Epidermal melanocyte (primary cell): ENCODE results near the gene DENND2A.
"Not testable (repeated sequence)": the region's sequence is repeated elsewhere in the genome, so short reads cannot be mapped to it uniquely, and the experiment has no call there.

Experiments used
- DNase-seq: peaks from one replicate; pipeline ENCODE4 v3.0.0; 2011; ENCODE audit warnings: low spot score; ENCODE audit not compliant: insufficient read length

The DENND2A gene

DNA sequence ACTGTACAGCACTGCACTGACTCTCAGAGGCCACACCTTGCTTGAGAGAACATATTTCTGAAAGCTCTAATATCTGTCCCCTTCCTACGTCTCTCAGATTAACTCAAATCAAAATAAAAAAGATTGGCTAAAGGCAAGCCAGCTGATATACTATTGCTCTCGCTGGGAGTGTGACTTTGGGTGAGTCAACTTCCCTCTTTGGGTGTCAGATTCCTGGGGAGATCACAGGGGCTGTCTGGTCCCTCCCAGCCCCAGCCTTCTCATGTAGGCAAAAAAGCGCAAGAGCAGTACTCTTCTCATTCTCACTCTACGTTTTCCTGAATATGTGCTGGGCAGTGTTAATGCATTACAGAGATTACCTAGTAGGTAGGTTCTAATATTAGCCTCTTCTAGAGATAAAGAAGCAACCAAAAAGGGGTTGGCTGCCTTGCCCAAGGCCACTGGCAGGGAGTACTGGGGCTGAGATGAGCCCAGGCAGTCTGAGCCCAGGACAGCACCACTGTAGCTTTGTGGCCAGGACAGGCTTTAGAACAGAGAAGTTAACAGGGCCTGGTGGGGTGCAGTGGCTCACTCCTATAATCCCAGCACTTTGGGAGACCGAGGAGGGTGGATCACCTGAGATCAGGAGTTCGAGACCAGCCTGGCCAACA lies 9.1 kb upstream of the DENND2A start:
- DNase-seq: no peak

DNA sequence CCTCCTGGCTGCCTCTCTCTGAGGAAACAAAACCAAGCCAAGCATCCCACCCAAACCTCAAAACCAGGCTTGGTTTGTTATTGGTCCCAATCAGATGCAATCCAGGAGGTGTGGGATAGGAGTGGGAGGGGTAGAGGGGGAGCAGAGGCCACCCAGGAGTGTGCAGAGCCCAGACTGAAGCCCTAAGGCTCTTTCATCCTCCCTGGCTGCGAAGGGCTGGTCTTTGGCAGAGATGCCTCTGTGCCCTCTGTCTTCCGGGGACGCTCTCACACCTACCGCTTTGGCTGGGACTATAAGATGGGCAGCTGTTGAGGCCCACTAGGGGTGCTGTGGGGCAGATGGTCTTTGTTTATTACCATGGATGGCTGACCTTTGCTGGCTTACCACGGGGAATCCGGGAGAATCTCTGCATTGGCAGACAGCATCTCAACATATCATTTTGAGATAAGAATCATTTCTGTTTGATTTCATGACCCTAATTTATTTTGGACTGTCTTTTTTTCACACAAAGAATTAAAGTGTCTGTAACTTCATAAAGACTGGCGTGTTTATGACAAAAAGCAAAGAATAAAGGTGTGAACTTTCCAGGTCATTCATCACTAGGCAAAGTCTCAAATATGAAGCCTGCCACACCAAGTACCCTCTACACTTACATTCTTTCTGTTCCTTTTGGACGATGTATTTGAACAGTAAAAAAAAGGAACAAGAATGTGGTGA lies 6.5 kb upstream of the DENND2A start:
- DNase-seq: peak; percentile 82

DNA sequence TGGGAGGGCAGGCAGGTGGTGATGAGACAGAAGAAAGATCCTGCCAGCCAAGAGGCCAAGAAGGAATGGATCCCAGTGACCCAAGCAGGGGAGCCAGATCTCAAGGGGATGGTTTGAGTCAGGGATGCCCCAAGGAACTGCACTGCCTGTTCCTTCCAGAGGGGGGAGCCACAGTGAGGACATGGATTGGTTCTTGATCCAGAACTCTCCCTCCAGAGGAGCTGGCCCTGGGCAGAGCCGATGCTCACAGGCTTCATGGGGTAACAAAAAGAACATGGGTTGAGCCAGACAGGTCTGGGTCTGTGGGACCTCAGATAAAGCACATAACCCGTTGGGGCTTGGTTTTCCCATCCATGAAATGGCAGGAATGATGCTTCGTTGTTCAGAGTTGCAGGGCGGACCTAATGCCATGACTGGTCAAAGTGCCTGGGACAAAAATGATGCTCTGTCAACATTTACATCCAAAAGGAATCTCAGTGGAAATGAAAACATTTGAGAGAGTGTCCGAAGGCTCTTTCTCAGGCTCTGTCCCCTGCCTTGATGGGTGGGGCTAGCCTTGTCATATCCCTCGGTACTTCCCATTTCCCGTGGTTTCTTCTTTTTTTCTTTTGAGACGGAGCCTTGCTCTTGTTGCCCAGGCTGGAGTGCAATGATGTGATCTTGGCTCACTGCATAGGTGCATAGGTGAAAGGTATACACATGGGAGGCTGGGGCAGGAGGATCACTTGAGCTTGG lies 4.7 kb upstream of the DENND2A start:
- DNase-seq: no peak

DNA sequence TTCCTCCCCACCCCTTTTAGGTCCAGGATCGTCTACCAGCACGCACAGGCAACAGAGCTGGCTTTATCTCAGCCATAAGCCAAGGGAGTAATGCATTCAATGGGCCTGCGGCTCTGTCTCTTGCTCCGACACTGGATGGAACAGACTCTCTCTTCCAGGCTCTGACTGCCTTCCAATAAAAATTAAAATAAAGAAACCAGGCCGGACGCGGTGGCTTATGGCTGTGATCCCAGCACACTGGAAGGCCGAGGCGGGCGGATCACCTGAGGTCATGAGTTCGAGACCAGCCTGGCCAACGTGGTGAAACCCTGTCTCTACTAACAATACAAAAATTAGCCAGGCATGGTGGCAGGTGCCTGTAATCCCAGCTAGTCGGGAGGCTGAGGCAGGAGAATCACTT lies 4.1 kb upstream of the DENND2A start:
- not testable (repeated sequence) for DNase-seq

DNA sequence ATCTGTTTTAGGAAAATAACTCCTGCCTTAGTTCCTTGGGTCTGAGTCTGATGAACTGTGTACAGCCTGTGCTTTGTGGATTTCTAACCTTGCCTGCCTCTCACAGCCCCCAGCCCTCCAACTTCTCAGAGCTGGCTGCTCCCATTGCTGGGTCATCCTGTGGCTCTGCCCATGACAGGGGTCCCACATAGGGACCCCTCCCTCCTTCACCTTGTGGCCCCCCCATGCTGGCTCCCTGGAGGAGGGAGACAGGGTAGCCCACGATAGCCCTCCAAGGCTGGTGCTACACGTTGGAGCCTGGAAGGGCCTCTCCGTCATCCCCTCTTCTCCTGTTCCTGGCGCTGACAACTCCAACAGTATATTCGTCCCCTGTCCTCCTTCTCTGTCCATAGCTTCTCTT lies 2.8 kb upstream of the DENND2A start:
- DNase-seq: no peak

DNA sequence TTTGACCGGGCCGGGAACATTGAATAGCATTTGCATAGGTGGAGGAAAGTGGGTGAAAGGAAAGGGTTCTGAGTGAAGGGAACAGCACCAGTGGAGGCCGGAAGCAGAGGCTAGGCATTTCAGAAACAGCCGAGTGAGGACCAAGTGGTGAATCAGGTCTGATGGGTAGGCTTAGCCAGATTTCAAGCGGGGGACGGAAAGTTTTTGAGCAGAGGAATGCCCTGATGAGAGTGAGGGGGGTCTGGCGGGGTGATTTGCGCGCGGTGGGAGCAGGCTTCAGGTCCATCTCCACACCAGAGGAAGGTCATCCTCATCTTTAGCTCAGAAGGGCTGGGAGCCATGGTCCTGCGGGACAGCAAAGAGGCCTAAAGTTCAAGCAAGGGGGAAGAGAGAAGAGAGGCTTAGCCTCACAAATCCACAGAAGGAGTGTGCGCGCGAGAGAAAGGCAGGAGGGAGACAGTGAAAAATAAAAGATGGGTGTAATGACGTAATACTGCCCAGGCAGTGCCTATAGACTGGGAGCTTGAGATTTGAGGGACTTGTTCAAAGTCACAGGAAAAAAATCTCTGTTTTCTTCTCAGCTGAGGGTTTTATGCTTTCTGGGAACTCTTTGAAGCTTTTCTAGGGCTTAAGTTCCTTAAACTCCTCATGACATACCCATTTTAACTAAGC lies 1.0 kb upstream of the DENND2A start:
- DNase-seq: no peak

DNA sequence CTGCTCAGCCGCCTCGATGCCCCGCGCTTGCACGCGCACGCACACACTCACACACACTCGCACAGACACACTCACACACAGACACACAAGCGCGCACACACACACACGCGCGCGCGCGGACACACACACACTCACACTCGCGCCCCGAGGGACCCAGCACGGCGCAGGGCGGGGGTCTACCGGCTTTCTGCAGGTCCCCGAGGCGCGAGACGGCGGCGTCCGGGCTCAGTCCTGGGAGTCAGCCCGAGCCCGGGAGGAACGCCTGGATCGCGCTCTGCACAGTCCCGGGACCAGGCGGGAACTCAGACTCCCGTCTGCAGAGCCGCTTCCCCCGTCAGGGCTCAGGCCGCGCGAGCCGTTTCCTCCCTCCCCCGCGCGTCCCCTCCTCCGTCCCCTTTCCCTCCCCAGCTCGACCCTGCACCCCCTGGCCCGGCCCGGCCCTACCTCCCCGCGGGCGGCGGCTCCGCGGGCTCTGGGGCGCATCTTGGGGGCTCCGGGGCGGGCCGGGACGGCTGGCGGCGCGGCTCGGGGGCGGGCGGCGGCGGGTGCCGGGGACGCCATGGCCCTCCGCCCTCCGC lies 464 bp downstream of the DENND2A start:
- DNase-seq: no peak

DNA sequence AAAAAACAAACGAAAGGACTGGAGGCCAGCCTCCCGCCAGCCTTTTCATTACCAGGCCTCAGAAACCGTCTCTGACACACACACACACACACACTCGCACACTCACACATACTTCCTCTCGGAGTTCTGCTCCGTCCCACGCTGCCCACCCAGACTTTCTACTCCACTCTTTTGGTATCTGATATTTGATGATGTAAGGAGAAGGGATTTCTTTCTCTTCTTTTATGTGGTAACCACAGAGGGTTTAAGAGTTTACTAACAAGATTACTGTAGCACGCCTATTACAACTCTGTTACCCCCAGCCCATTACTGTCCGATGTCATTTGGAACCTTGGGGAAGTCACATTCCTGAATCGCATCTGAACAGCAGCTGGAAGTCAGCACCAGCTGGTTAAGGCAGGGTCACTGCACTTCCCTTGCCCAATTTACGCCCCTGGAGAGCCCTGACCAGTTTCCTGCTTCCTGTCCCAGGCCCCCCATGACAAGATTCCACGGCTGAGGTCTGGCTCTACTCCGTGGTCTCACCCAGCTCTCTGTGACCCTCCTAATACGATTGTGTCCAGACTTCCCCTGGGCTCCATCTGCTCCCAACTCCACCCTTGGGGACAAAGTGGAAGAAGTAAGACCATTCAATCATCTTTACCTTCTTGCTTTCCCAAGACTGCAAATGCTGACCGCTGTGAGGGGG lies 1.1 kb downstream of the DENND2A start:
- DNase-seq: no peak

DNA sequence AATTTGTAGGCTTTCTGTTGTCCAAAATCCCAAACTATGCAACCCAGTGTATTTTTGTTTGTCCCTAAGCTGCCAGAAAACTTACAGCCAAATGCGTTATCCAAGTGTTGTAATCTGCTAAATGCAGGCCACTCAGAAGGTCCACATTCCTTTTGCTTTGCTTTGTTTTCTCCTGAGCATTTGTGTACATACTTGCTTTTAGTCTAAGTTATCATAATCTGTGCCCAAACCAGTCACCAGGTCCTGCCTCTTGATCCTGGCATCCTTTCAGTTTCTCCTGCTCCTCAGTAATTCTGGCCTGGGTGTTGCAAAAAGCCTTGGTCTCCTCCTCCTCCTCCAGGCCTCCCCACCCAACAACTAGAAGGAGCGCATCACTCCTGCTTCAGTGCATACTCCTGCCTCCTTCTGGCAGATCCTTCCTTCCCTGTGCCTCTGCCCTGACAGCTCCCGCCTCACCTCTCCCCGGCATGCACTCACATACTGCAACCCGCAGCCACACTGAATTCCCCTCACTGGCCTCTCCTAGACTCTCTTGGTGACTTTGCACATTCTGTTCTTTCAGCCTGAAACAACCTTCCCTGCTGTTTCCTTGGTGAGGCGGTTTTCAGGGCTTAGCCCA lies 2.3 kb downstream of the DENND2A start:
- no peak for DNase-seq

DNA sequence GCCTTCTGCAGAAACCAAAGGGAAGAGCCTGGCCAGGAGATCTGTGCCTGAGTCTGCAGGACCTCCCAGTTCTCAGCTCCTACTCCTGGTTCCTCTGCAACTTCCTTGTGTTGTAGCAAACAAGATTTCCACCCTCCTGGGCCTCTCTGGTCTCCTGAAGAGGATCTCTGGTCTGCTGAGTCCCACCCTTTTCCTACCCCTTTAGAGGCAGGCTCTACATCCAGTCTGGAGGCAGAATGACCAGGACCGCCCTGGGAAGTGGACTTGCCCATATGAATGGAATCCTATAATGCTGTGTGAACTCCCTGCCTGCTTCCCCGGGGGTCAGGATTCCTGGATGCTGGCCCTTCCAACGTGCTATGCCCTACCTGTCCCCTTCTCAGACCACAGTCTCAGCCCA lies 3.2 kb downstream of the DENND2A start:
- no peak for DNase-seq

DNA sequence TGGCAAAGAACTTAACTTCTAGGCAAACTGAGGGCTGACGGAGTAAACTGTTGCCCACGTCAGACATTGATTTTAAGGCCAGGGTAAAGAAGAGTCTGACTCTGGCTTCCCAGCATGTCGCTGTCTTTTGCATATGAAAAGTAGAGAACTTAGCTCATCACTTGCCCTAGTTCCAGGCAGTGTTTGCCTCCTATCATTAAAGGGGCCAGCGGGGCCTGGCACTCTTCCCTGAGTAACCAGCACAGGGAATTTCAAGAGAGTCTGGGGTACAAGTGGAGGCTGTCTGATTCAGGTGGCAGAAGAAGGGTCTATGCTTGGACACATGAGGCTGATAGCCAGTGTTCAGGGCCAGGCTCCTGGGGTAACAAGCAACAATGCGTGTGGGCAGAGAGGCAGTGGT lies 4.8 kb downstream of the DENND2A start:
- no peak for DNase-seq

DNA sequence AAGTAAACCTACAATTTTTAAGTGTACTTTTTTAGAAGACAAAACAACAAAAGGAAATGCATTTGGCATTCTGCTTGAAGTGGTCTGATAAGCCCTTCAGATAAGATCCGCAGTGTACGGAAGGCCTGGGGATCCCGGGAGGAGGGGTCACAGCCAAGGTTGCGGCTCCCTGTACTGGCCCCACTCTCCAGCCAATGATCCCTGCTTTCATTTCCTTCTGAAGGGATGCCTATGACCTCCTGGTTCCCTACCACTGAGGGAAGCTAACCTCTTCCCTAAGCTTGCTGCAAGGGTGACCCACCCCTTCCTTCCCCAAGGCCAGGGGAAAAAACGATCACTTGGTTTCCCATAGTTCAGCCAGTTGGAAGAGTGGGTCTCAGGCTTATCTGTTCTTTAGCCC lies 5.3 kb downstream of the DENND2A start:
- no peak for DNase-seq

DNA sequence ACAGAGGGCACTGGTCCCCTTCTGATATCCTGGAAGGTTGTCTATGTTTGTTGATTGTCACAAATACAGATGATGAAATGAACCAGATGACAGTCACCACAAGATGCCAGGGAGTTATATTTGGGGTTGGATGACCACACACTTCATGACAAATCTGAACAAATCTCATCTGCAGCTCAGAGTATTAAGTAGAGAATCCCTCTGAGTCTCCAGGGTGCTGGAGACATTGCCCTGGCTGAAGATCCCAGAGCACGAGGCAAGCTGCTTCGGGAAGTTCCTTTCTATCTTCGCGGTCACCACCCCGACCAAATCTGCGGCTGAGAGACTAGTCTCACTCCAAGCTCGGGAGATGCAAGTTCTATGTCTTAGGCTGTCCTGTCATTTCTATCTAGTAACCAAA lies 9.0 kb downstream of the DENND2A start:
- DNase-seq: no peak

DNA sequence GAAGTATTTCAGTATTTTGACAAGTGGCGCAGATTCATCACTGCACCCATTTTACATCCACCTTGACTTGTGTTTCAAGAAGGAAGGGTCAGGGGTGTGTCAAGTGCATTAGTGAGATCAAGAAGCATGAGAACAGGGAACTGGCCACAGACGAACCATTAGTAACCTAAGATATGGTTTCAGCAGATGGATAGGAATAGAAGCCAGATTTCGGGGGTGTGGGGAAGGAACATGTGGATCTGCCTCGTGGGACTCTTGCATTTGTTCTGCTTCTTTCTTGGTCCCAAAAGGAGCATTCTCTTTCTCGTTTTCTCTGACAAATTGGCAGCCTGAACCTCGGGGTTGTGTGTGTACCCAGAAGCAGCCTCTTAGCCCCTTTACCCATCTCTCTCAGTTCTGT lies 9.6 kb downstream of the DENND2A start:
- DNase-seq: no peak

DNA sequence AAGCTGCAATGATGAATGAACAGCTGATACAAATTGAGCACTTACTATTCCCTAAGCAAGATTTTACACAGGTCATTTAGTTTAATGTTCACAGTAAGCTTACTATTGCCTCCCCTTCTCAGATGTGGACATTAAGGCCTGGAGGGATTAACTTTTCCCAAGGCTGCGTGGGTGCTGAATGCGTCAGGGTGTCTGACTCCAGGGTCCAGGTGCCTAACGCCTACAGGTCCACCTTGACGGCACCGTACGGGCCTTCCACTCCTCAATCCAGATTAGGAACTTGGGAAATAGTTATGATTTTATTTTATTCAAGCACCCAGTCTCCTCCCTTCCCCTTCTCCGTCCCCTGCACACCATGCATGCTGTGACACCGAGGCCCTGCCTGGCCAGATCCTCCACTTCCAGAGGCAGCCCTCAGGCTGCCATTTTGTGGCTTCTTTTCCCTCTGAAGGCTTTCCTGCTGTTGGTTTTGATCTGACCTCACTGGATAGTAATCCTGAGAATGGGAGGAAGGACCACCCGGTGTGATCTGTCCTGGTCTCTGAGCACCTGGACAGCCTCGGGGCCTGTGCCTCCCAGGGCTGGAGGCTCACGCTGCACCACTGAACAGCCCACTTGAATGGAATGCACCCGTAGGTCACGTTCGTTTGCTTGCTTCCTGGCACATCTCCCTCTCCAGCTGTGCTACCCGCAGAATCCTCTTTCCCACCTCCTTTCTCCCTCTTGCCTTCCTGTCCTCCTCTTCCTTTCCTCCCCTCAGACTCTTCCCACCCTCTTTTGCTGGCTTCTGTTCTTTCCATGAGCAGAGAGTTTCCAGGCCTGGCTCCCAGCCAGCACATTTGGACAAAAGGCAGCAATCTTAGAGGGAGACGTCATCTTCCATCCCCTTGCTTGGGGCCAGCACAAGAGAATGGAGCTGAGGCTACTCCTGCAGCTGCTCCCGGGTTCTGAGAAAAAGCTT lies 14.4 kb downstream of the DENND2A start:
- peak; percentile 87 for DNase-seq

DNA sequence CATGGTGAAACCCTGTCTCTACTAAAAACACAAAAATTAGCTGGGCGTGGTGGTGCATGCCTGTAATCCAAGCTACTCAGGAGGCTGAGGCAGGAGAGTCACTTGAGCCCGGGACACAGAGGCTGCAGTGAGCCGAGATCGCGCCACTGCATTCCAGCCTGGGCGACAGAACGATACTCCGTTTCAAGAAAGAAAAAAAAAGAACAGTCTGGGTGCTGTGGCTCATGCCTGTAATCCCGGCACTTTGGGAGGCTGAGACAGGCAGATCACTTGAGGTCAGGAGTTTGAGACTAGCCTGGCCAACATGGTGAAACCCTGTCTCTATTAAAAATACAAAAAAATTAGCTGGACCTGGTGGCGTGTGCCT lies 15.4 kb downstream of the DENND2A start:
- DNase-seq: not testable (repeated sequence)

DNA sequence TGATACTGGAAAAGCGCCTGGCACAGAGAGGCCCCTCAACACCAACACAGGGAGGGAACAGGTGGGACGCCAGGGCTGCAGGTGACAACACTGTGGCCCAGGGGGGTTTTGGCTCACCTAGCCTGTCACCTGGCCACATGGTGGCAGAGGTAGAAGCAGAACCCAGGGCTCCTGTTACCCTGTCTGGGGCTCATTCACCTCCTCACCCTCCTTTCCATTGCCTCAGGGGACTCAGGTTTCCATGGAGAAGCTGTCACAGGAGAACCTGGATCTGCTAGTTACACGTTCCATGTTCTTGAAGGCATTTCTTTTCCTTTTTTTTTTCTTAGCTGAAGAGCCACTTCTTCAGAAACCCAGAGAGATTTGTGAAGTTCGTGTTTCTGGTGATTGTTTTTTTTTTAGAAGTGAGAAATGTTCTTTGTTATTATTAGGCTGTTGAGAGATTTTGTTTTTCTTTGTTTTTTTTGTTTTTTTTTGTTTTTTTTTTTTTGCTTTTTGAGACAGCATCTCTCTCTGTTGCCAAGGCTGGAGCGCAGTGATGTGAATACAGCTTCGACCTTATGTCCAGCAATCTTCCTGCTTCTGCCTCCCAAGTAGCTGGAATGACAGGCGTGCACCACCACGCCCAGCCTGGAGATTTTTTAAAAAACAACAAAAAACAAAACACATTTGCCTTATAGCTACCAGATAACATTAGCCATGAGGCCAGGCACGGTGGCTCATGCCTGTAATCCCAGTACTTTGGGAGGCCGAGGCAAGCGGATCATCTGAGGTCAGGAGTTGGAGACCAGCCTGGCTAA lies 16.0 kb downstream of the DENND2A start:
- DNase-seq: no peak

DNA sequence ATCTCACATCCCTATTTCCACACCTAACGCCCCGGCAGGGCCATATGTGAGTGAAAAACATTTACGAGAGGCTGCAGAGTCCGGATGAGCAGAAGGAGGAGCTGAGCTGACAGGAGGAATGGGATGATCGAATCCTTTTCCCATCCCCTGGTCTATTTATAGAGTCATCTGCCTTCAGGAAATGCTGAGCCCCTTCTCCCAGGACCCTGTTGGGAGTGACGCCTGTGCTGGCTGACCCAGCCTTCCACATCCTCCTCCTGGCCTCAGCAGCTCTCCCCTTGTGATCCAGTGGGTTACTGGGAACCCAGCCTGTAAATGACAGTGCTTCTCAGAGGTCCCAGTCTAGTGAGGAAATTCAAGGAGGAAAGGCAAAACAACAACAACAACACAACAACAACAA lies 16.6 kb downstream of the DENND2A start:
- DNase-seq: no peak
